Urinary bladder (tissue), 4 donors: ENCODE results near the gene GALNT9. TPM values are rescaled to one million over a fixed set of nuclear protein-coding genes. Genes with fewer than 3 reads are reported as not detected.
"Not testable (repeated sequence)": the region's sequence is repeated elsewhere in the genome, so short reads cannot be mapped to it uniquely, and the experiment has no call there.

Experiments used
- DNase-seq: peaks from one replicate; pipeline ENCODE4 v3.0.0-alpha.2; 2015; ENCODE audit errors: extremely low spot score
- H3K27ac ChIP-seq: one replicate; pipeline ENCODE4 v1.5.1; 2013; ENCODE audit warnings: low read depth, mild to moderate bottlenecking, moderate library complexity
- H3K36me3 ChIP-seq: one replicate; pipeline ENCODE4 v1.6.1; 2013; ENCODE audit warnings: mild to moderate bottlenecking, moderate library complexity; ENCODE audit not compliant: insufficient read depth
- H3K4me1 ChIP-seq: one replicate; pipeline ENCODE4 v1.6.1; 2013; ENCODE audit warnings: mild to moderate bottlenecking, moderate library complexity; ENCODE audit not compliant: insufficient read depth
- H3K4me3 ChIP-seq: one replicate; pipeline ENCODE4 v1.5.1; 2013; ENCODE audit warnings: low read depth, low read length
- WGBS: extraction: QIAGEN DNeasy Blood & Tissue Kit; methylation state at CpG from one replicate; pipeline ENCODE4 v1.1.7; 2013; 5-methylcytosine and 5-hydroxymethylcytosine counted together
- polyA plus RNA-seq: library from polyadenylated mRNA; stranded (reverse); fragments of 200-250 nt; gene quantifications from one replicate; pipeline ENCODE4 v1.2.3, GENCODE V29; 2013
- total RNA-seq: library from RNA; depleted of rRNA; stranded (reverse); fragments of >200 nt; gene quantifications from one replicate; pipeline ENCODE4 v1.2.3, GENCODE V29; 2014
- donor health status: healthy with polysubstance abuse.
- donor health status: healthy.

GALNT9 gene
- total and polyA plus RNA-seq, 2 donors = 0.60 to 2.4 TPM

- no peak overlapping the region for H3K27ac ChIP-seq
- no peaks in the 10 kb centered on the region for H3K4me1 ChIP-seq
- H3K36me3 ChIP-seq = no peaks in the 10 kb centered on the region
- H3K4me3 ChIP-seq = no peak overlapping the region
- no peak for DNase-seq
- WGBS = 61% methylated on average over 16 of the region's 16 CpGs
These were observed 80.8 kb downstream of the GALNT9 start for GRCh38 chr12:132248453-132249167.

- Histone ChIP-seq H3K4me3 (no peak overlapping the region), H3K4me1 (no peaks in the 10 kb centered on the region), H3K36me3 (no peaks in the 10 kb centered on the region), H3K27ac (no peak overlapping the region)
- DNase-seq = no peak
- WGBS = 93% methylated on average over 35 of the region's 35 CpGs
These were observed 81.5 kb downstream of the GALNT9 start for GRCh38 chr12:132247718-132248452.

GRCh38 chr12:132246997-132247717 is 82.2 kb downstream of the GALNT9 start:
- Histone ChIP-seq H3K27ac (no peak overlapping the region), H3K4me1 (no peaks in the 10 kb centered on the region), H3K4me3 (no peak overlapping the region), H3K36me3 (no peaks in the 10 kb centered on the region)
- 89% methylated on average over 27 of the region's 27 CpGs for WGBS
- no peak for DNase-seq

- DNase-seq = no peak
- H3K4me1 ChIP-seq = no peaks in the 10 kb centered on the region
- no peak overlapping the region for H3K27ac ChIP-seq
- no peaks in the 10 kb centered on the region for H3K36me3 ChIP-seq
- WGBS = 84% methylated on average over 28 of the region's 28 CpGs
- H3K4me3 ChIP-seq = no peak overlapping the region
These were observed 83.8 kb downstream of the GALNT9 start for GRCh38 chr12:132245521-132246101.

- no peak for DNase-seq
- WGBS = 78% methylated on average over 22 of the region's 22 CpGs
These were observed 84.6 kb downstream of the GALNT9 start for GRCh38 chr12:132244724-132245295.

GRCh38 chr12:132243596-132244310 is 85.6 kb downstream of the GALNT9 start:
- Histone ChIP-seq H3K36me3 (no peaks in the 10 kb centered on the region), H3K4me1 (no peaks in the 10 kb centered on the region), H3K4me3 (no peak overlapping the region), H3K27ac (no peak overlapping the region)
- WGBS = 49% methylated on average over 29 of the region's 29 CpGs
- no peak for DNase-seq

More at GRCh38 chr12:132244724-132245295, 84.6 kb downstream of the GALNT9 start:
- Histone ChIP-seq H3K4me3 (no peak overlapping the region), H3K27ac (no peak overlapping the region), H3K36me3 (no peaks in the 10 kb centered on the region), H3K4me1 (no peaks in the 10 kb centered on the region)

GRCh38 chr12:132243171-132243570 is 86.2 kb downstream of the GALNT9 start:
- not testable (repeated sequence) for H3K36me3 ChIP-seq, H3K4me1 ChIP-seq, DNase-seq, H3K27ac ChIP-seq, H3K4me3 ChIP-seq
- WGBS = 62% methylated on average over 15 of the region's 15 CpGs

DNA sequence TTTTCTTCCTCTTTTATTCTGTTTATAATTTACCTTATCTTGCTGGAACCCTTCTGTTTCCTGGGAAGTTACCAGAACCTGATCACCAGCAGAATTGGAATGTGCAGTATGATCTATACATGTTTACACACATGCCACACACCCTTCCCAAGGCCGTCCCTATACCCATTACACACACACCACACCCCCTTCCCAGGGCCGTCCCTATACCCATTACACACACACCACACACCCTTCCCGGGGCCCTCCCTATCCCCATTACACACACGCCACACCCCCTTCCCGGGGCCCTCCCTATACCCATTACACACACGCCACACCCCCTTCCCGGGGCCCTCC is 88.8 kb downstream of the GALNT9 start:
- not testable (repeated sequence) for DNase-seq, H3K4me3 ChIP-seq, H3K27ac ChIP-seq, H3K4me1 ChIP-seq, H3K36me3 ChIP-seq
- 66% methylated on average over 7 of the region's 7 CpGs for WGBS

- Histone ChIP-seq H3K4me1 (no peaks in the 10 kb centered on the region), H3K4me3 (no peak overlapping the region), H3K27ac (no peak overlapping the region), H3K36me3 (no peaks in the 10 kb centered on the region)
- WGBS = 74% methylated on average over 32 of the region's 32 CpGs
- no peak for DNase-seq
These were observed 89.4 kb downstream of the GALNT9 start for GRCh38 chr12:132239796-132240668.

DNA sequence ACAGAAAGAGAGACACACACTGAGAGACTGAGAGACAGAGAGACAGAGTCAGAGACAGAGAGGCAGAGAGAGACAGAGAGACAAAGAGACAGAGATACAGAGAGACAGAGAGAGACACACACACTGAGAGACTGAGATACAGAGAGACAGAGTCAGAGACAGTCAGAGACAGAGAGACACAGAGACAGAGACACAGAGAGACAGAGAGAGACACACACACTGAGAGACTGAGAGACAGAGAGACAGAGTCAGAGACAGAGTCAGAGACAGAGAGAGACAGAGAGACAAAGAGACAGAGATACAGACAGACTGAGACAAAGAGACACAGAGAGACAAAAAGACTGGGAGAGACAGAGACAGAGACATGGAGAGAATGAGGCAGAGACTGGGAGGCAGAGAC is 90.0 kb downstream of the GALNT9 start:
- no peaks in the 10 kb centered on the region for H3K36me3 ChIP-seq
- H3K4me1 ChIP-seq = no peaks in the 10 kb centered on the region
- H3K4me3 ChIP-seq = no peak overlapping the region
- no peak for DNase-seq
- no peak overlapping the region for H3K27ac ChIP-seq

GRCh38 chr12:132238884-132239283 is 90.5 kb downstream of the GALNT9 start:
- H3K36me3 ChIP-seq = no peaks in the 10 kb centered on the region

GRCh38 chr12:132238488-132238854 is 90.9 kb downstream of the GALNT9 start:
- no peaks in the 10 kb centered on the region for H3K4me1 ChIP-seq
- H3K36me3 ChIP-seq = no peaks in the 10 kb centered on the region
- WGBS = 71% methylated on average over 9 of the region's 9 CpGs
- no peak for DNase-seq
- H3K27ac ChIP-seq = no peak overlapping the region
- H3K4me3 ChIP-seq = no peak overlapping the region

More at GRCh38 chr12:132238884-132239283, 90.5 kb downstream of the GALNT9 start:
- H3K27ac ChIP-seq = no peak overlapping the region
- no peak for DNase-seq
- H3K4me1 ChIP-seq = no peaks in the 10 kb centered on the region
- WGBS = 54% methylated on average over 5 of the region's 5 CpGs
- H3K4me3 ChIP-seq = no peak overlapping the region
